HG03045 (cell line): Measurements from ENCODE around the gene APOL1.
"Not testable (repeated sequence)": the region's sequence is repeated elsewhere in the genome, so short reads cannot be mapped to it uniquely, and the experiment has no call there.

ENCODE experiments used
- ATAC-seq: cut with Tn5 transposase; IDR thresholded peaks from one replicate; pipeline ENCODE4 v1.9.1; 2021; ENCODE audit warnings: mild to moderate bottlenecking, moderate library complexity; ENCODE audit not compliant: unreplicated experiment

The APOL1 gene

GRCh38 chr22:36252754-36253522, at the start of gene APOL1:
APOL1 (plus strand) TSS chr22:36253133; CDS start chr22:36254956, 1,823 bp downstream.
- no peak for ATAC-seq

- not testable (repeated sequence) for ATAC-seq
Measured at GRCh38 chr22:36203441-36203840, 49.5 kb upstream of the APOL1 start.

GRCh38 chr22:36204001-36204631, 48.8 kb upstream of the APOL1 start:
- no peak for ATAC-seq

- no peak for ATAC-seq
Measured at GRCh38 chr22:36204632-36205015, 48.3 kb upstream of the APOL1 start.

GRCh38 chr22:36205573-36205972, 47.4 kb upstream of the APOL1 start:
- ATAC-seq: not testable (repeated sequence)

GRCh38 chr22:36206255-36206654, 46.7 kb upstream of the APOL1 start:
- ATAC-seq: no peak

GRCh38 chr22:36208162-36208765, 44.7 kb upstream of the APOL1 start:
- ATAC-seq: no peak

- no peak for ATAC-seq
Measured at GRCh38 chr22:36208914-36209313, 44.0 kb upstream of the APOL1 start.

GRCh38 chr22:36209488-36209908, 43.4 kb upstream of the APOL1 start:
- not testable (repeated sequence) for ATAC-seq

GRCh38 chr22:36210224-36210623, 42.7 kb upstream of the APOL1 start:
- no peak for ATAC-seq

- no peak for ATAC-seq
Measured at GRCh38 chr22:36211237-36211861, 41.6 kb upstream of the APOL1 start.

- no peak for ATAC-seq
Measured at GRCh38 chr22:36212901-36213300, 40.0 kb upstream of the APOL1 start.

GRCh38 chr22:36213586-36213985, 39.3 kb upstream of the APOL1 start:
- ATAC-seq: no peak

- no peak for ATAC-seq
Measured at GRCh38 chr22:36215981-36216380, 37.0 kb upstream of the APOL1 start.

- ATAC-seq: no peak
Measured at GRCh38 chr22:36218648-36219193, 34.2 kb upstream of the APOL1 start.

- ATAC-seq: no peak
Measured at GRCh38 chr22:36220451-36220921, 32.4 kb upstream of the APOL1 start.

- no peak for ATAC-seq
Measured at GRCh38 chr22:36221799-36222751, 30.9 kb upstream of the APOL1 start.

- no peak for ATAC-seq
Measured at GRCh38 chr22:36222887-36223450, 30.0 kb upstream of the APOL1 start.

GRCh38 chr22:36223504-36223903, 29.4 kb upstream of the APOL1 start:
- ATAC-seq: no peak

GRCh38 chr22:36224245-36224644, 28.7 kb upstream of the APOL1 start:
- no peak for ATAC-seq
